Erythroblast (primary cell): ENCODE results near the gene RAB3D.

Experiments
- GATA1 ChIP-seq: IDR thresholded peaks from 2 replicates; pipeline ENCODE4 v1.6.1; 2011; ENCODE audit warnings: low read depth, mild to moderate bottlenecking, control low read depth, low read length, moderate library complexity
- POLR2A ChIP-seq: IDR thresholded peaks from 2 replicates; pipeline ENCODE4 v1.6.1; 2011; ENCODE audit warnings: mild to moderate bottlenecking, low read length

DNA sequence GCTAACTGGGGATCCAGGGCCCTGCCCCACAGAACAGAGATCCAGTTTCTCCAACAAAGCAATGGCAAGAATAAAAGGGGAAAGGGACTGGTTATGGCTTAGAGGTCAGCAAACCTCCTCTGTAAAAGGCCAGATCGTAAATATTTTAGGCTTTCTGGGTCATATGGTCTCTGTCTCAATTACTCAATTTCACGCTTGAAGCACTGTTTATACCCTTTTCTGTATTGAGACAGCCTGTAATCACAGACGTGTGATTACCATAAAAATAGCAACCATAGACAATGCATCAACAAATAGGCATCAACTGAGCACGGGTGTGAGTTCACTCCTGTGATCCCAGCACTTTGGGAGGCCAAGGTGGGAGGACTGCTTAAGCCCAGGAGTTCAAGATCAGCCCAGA lies 9.3 kb downstream of the RAB3D start:
- TF ChIP-seq POLR2A = no peak
- TF ChIP-seq GATA1 = no peak
